OCI-LY3 (cell line): ENCODE data around the gene TTLL11.

Experiments
- H2AFZ ChIP-seq: fragments of 200-600, 300-600 bp; shearing (Covaris generic); 2 replicates; pipeline ENCODE4 v1.6.0; 2014; ENCODE audit warnings: antibody characterized with exemption, low read depth, low read length
- H3K27ac ChIP-seq: fragments of 200-600, 300-600 bp; sonication (generic); 2 replicates; pipeline ENCODE4 v1.5.1; 2014; ENCODE audit warnings: mild to moderate bottlenecking, low read length, moderate library complexity, mixed read lengths
- H3K27me3 ChIP-seq: fragments of 200-600, 300-600 bp; sonication (generic); 2 replicates; pipeline ENCODE4 v1.6.1; 2014; ENCODE audit warnings: low read depth, low read length, mixed read lengths
- H3K36me3 ChIP-seq: fragments of 200-600, 300-600 bp; sonication (generic); replicated peaks from 2 replicates; pipeline ENCODE3; 2014; ENCODE audit warnings: low read depth, low read length, mixed read lengths
- H3K4me1 ChIP-seq: fragments of 300-600, 200-600 bp; sonication (generic); 2 replicates; pipeline ENCODE4 v1.6.1; 2014; ENCODE audit warnings: low read length, mixed read lengths
- H3K4me2 ChIP-seq: fragments of 200-600, 300-600 bp; sonication (generic); 2 replicates; pipeline ENCODE4 v1.6.1; 2014; ENCODE audit warnings: low read length, mixed read lengths
- H3K4me3 ChIP-seq: fragments of 300-600, 200-600 bp; sonication (generic); 2 replicates; pipeline ENCODE4 v1.5.1; 2014; ENCODE audit warnings: antibody characterized with exemption, mild to moderate bottlenecking, low read length, moderate library complexity
- H3K79me2 ChIP-seq: fragments of 300-600, 200-600 bp; shearing (Covaris generic); 2 replicates; pipeline ENCODE4 v1.6.1; 2014; ENCODE audit warnings: mild to moderate bottlenecking, low read length, mixed read lengths
- H3K9ac ChIP-seq: fragments of 300-600, 200-600 bp; shearing (Covaris generic); 2 replicates; pipeline ENCODE4 v1.6.0; 2014; ENCODE audit warnings: mild to moderate bottlenecking, low read length, moderate library complexity
- H3K9me3 ChIP-seq: fragments of 200-600, 300-600 bp; shearing (Covaris generic); 2 replicates; pipeline ENCODE4 v1.6.1; 2014; ENCODE audit warnings: low read length, mixed read lengths; ENCODE audit not compliant: insufficient read depth
- H4K20me1 ChIP-seq: fragments of 200-600, 300-600 bp; sonication (generic); 2 replicates; pipeline ENCODE4 v1.6.1; 2016; ENCODE audit warnings: low read length, mixed read lengths; ENCODE audit not compliant: insufficient read depth
- EZH2phosphoT487 ChIP-seq: fragments of 200-600 bp; shearing (Covaris generic); IDR thresholded peaks from 2 replicates; pipeline ENCODE4 v1.6.1; 2018; ENCODE audit warnings: antibody characterized with exemption, mixed run types, low read depth
- TF ChIP-seq, protein P1 (sequence below): fragments of 200-600, 300-600 bp; sonication (generic); IDR thresholded peaks from 2 replicates; pipeline ENCODE4 v1.5.1; 2014; ENCODE audit warnings: antibody characterized with exemption, low read length, low read depth

The TTLL11 gene

DNA sequence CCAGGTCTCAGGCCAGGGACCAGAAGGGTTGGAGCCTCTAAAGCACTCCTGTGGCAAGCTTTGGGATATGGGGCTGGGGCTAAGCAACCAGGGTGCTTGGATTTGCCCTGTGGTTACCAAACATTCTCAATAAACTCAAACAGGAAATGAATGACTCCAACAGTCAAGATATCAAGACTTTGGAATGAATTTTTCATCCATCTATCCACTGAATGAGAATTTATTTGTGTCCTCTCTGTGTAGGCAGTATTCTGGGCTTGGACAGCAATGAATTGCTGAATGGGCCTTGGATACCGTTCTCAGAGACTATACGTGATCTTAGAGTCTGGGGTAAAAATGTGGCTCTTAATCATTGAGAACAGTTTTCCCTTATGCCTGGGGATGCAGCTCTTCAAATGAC is 229.2 kb downstream of the TTLL11 start:
- Histone ChIP-seq H3K36me3 (no peaks in the 10 kb centered on the region), H2AFZ (no peak overlapping the region), H3K27ac (no peak overlapping the region), H3K4me3 (no peak overlapping the region), H3K9me3 (no peaks in the 10 kb centered on the region), H3K4me1 (peaks cover 16% of the 10 kb centered on the region), H3K27me3 (no peaks in the 10 kb centered on the region), H3K9ac (no peak overlapping the region), H4K20me1 (no peaks in the 10 kb centered on the region), H3K4me2 (no peak overlapping the region), H3K79me2 (no peaks in the 10 kb centered on the region)
- TF ChIP-seq, protein P1, sequence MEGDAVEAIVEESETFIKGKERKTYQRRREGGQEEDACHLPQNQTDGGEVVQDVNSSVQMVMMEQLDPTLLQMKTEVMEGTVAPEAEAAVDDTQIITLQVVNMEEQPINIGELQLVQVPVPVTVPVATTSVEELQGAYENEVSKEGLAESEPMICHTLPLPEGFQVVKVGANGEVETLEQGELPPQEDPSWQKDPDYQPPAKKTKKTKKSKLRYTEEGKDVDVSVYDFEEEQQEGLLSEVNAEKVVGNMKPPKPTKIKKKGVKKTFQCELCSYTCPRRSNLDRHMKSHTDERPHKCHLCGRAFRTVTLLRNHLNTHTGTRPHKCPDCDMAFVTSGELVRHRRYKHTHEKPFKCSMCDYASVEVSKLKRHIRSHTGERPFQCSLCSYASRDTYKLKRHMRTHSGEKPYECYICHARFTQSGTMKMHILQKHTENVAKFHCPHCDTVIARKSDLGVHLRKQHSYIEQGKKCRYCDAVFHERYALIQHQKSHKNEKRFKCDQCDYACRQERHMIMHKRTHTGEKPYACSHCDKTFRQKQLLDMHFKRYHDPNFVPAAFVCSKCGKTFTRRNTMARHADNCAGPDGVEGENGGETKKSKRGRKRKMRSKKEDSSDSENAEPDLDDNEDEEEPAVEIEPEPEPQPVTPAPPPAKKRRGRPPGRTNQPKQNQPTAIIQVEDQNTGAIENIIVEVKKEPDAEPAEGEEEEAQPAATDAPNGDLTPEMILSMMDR = no peak
- no peak for TF ChIP-seq EZH2phosphoT487

DNA sequence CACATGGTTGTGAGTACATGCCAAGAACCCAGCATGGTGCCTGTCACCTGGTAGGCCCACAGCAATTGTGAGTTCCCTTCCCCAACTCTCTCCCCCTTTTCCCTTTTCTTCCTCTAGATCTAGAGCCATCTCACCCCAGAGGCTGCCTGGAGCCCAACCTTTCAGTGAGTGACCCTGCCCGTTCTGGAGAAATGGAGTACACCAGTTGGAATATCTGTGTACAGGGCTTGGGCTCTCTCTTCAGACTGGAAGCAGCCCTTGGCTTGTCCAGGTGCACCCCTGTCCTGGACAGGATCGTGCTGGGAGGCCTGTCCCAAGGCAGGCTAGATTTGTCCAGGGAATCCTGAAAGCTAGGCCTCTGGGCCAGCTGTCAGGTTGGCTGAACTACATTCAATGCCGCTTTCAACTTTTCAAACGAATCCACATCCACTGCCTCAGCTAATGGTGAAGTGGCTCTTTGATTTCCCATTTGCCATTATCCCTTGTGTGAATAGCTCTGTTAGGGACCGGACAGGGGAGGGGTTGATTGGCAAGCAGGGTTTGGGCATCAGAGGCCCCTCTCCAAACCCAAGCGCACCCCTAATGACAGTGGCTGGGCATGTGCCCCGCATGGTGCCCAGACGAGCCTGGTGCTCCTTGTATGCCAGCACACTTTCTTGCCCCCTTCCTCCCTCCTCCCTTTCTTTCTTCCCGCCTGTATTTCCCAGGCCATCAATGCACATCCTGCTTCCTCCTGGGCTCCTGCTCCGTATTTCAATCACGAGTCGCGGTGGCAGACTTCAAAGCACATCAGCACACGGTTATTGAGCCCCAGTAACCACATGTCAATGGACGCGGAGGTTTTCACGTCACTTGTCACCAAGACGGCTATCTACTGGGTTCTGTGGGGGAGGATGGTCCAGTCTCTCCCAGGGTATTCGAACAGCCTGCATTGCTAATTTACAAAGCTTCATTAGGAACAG is 230.5 kb downstream of the TTLL11 start:
- Histone ChIP-seq H3K9ac (no peak overlapping the region), H3K4me1 (peaks cover 20% of the 10 kb centered on the region), H3K27me3 (no peaks in the 10 kb centered on the region), H3K9me3 (no peaks in the 10 kb centered on the region), H4K20me1 (no peaks in the 10 kb centered on the region), H3K4me2 (no peak overlapping the region), H3K27ac (no peak overlapping the region), H3K4me3 (no peak overlapping the region), H2AFZ (no peak overlapping the region), H3K79me2 (no peaks in the 10 kb centered on the region), H3K36me3 (no peaks in the 10 kb centered on the region)
- no peak for TF ChIP-seq EZH2phosphoT487
- TF ChIP-seq, protein P1 = no peak

DNA sequence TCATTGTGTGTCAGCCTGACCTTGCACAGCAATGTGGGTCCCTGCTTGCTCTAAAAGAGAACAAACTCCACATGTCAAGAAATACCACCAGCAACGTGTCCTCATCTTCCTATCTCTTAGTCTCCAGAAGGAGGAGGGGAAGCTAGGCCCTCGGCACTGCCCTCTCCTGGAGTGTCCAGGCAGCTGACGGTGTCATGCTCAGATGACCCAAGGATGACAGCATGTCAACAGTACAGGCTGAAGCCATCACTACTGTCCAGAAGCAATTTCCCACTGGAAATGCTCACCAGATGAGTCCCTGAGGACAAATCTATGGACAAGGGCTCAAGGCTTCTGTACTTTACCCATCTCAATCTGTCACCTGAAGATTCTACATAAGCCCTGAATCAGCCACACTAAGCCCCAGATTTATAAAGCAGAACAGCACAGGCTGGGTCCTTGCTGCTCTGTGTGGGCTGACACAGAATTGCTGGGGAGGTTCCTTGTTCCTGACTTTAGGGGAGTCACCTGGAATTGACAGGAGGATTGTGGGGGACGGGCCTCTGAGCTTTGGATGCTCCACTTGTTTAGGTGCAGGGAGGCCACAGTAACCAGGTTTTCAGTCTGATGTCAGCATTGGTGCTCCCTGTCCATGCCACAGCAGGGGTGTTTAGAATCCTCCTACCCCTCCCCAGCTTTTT is 231.5 kb downstream of the TTLL11 start:
- H3K9me3 ChIP-seq = no peaks in the 10 kb centered on the region
- no peaks in the 10 kb centered on the region for H3K36me3 ChIP-seq
- peaks cover 16% of the 10 kb centered on the region for H3K4me1 ChIP-seq
- no peaks in the 10 kb centered on the region for H3K79me2 ChIP-seq
- no peak overlapping the region for H3K4me3 ChIP-seq
- H2AFZ ChIP-seq = no peak overlapping the region
- H3K27ac ChIP-seq = no peak overlapping the region
- TF ChIP-seq EZH2phosphoT487 = no peak
- TF ChIP-seq, protein P1 = peak; percentile 34; the same call in 1 of the 2 replicates
- no peak overlapping the region for H3K4me2 ChIP-seq
- no peaks in the 10 kb centered on the region for H4K20me1 ChIP-seq
- no peaks in the 10 kb centered on the region for H3K27me3 ChIP-seq
- H3K9ac ChIP-seq = no peak overlapping the region

DNA sequence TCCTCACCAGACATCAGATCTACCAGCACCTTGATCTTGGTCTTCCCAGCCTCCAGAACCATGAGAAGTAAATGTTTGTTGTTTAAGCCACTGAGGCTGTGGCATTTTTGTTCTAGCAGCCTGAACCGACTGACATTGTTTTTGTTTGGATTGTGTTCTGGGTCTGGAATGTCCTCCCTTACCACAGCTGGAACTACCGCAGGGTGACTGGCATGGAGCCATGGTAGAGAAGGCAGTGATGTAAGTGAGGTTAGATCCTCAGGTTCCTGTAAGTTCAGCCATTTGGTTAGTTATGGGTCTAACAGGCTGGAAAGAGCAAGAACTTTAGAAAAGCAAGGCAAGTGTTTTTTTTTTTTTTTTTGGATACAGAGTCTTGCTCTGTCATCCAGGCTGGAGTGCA is 232.4 kb downstream of the TTLL11 start:
- Histone ChIP-seq H3K9me3 (no peaks in the 10 kb centered on the region), H3K4me3 (no peak overlapping the region), H3K27ac (no peak overlapping the region), H3K27me3 (no peaks in the 10 kb centered on the region), H4K20me1 (no peaks in the 10 kb centered on the region), H3K9ac (no peak overlapping the region), H3K36me3 (no peaks in the 10 kb centered on the region), H2AFZ (no peak overlapping the region), H3K79me2 (no peaks in the 10 kb centered on the region), H3K4me2 (no peak overlapping the region), H3K4me1 (peaks cover 14% of the 10 kb centered on the region)
- TF ChIP-seq, protein P1 = no peak
- TF ChIP-seq EZH2phosphoT487 = no peak
